Endodermal cell (in vitro differentiated cells): Measurements from ENCODE around the gene FN1. TPM values are rescaled to one million over a fixed set of nuclear protein-coding genes. Genes with fewer than 3 reads are reported as not detected.

Experiments
- DNase-seq: peaks from one replicate; pipeline ENCODE4 v3.0.0-alpha.2; 2017
- H3K27ac ChIP-seq: 2 replicates; pipeline ENCODE4 v1.5.1; 2013; ENCODE audit warnings: mild to moderate bottlenecking, low read depth, low read length, moderate library complexity
- H3K27me3 ChIP-seq: 2 replicates; pipeline ENCODE4 v1.6.1; 2013; ENCODE audit warnings: mild to moderate bottlenecking, low read length, moderate library complexity; ENCODE audit not compliant: insufficient read depth, control insufficient read depth, poor library complexity, severe bottlenecking
- H3K36me3 ChIP-seq: 2 replicates; pipeline ENCODE4 v1.7.0; 2013; ENCODE audit warnings: mild to moderate bottlenecking, low read length, moderate library complexity; ENCODE audit not compliant: control insufficient read depth, insufficient read depth
- H3K4me1 ChIP-seq: one replicate; pipeline ENCODE4 v1.7.0; 2013; ENCODE audit warnings: low read length; ENCODE audit not compliant: control insufficient read depth, insufficient read depth
- H3K4me3 ChIP-seq: 2 replicates; pipeline ENCODE4 v1.5.1; 2013; ENCODE audit warnings: mild to moderate bottlenecking, low read length, moderate library complexity
- H3K9ac ChIP-seq: 2 replicates; pipeline ENCODE4 v1.6.1; 2013; ENCODE audit warnings: mild to moderate bottlenecking, low read length, moderate library complexity; ENCODE audit not compliant: poor library complexity, severe bottlenecking; ENCODE audit errors: extremely low read depth
- H3K9me3 ChIP-seq: 2 replicates; pipeline ENCODE4 v1.6.1; 2013; ENCODE audit warnings: mild to moderate bottlenecking, low read length, moderate library complexity; ENCODE audit not compliant: control insufficient read depth
- H3K27ac Mint-ChIP-seq: 2 replicates; pipeline ENCODE4 v1.8.0; 2020; ENCODE audit warnings: mixed read lengths
- H3K27me3 Mint-ChIP-seq: 2 replicates; pipeline ENCODE4 v1.8.0; 2021; ENCODE audit warnings: mild to moderate bottlenecking, mixed read lengths; ENCODE audit not compliant: insufficient read depth
- H3K36me3 Mint-ChIP-seq: 2 replicates; pipeline ENCODE4 v1.8.0; 2020; ENCODE audit warnings: low read depth, mixed read lengths
- H3K4me1 Mint-ChIP-seq: 2 replicates; pipeline ENCODE4 v1.8.0; 2020; ENCODE audit warnings: mixed read lengths
- H3K4me3 Mint-ChIP-seq: 2 replicates; pipeline ENCODE4 v1.8.0; 2020; ENCODE audit warnings: mild to moderate bottlenecking, moderate library complexity, mixed read lengths
- H3K9me3 Mint-ChIP-seq: 2 replicates; pipeline ENCODE4 v1.8.0; 2020; ENCODE audit warnings: mild to moderate bottlenecking, mixed read lengths
- WGBS, 2 experiments: methylation state at CpG; one replicate each; pipeline versions ENCODE4 v1.1.5 to v1.1.7; 2013; ENCODE audit warnings: missing lambda C conversion rate in 2 of 2, mixed read lengths in 1 of 2; ENCODE audit not compliant: insufficient coverage in 1 of 2, insufficient read length in 1 of 2; 5-methylcytosine and 5-hydroxymethylcytosine counted together
- total RNA-seq, 2 donors: library from RNA; stranded (reverse); fragmentation: NEBNext Ultra II Directional in 1 of 2; extraction: Animal tissue kit (Norgen Biotek cat#: 25700) in 1 of 2; gene quantifications; 2 replicates in 1 of 2; 3 replicates in 1 of 2; pipeline ENCODE4 v1.2.1, GENCODE V29; 2021
- TF ChIP-seq, protein P1 (sequence below): fragments of 200-600 bp; sonication (generic); conservative IDR thresholded peaks from 2 replicates; pipeline ENCODE4 v1.5.0; 2021; ENCODE audit warnings: antibody characterized with exemption, mild to moderate bottlenecking

The FN1 gene
- total RNA-seq, 2 donors from 2014 or later = 2,721 to 2,960 TPM

GRCh38 chr2:215338883-215339679 lies 96.8 kb downstream of the FN1 start:
- no peaks in the 10 kb centered on the region for H3K27me3 ChIP-seq
- H3K4me1 ChIP-seq = no peaks in the 10 kb centered on the region
- TF ChIP-seq, protein P1, sequence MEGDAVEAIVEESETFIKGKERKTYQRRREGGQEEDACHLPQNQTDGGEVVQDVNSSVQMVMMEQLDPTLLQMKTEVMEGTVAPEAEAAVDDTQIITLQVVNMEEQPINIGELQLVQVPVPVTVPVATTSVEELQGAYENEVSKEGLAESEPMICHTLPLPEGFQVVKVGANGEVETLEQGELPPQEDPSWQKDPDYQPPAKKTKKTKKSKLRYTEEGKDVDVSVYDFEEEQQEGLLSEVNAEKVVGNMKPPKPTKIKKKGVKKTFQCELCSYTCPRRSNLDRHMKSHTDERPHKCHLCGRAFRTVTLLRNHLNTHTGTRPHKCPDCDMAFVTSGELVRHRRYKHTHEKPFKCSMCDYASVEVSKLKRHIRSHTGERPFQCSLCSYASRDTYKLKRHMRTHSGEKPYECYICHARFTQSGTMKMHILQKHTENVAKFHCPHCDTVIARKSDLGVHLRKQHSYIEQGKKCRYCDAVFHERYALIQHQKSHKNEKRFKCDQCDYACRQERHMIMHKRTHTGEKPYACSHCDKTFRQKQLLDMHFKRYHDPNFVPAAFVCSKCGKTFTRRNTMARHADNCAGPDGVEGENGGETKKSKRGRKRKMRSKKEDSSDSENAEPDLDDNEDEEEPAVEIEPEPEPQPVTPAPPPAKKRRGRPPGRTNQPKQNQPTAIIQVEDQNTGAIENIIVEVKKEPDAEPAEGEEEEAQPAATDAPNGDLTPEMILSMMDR = no peak
- DNase-seq = no peak
- H3K36me3 ChIP-seq = peaks cover 89% of the 10 kb centered on the region
- Mint-ChIP-seq H3K4me1 (no peaks in the 10 kb centered on the region), H3K27me3 (no peaks in the 10 kb centered on the region), H3K27ac (no peak overlapping the region), H3K9me3 (no peaks in the 10 kb centered on the region), H3K4me3 (no peak overlapping the region), H3K36me3 (peaks cover 93% of the 10 kb centered on the region)
- no peaks in the 10 kb centered on the region for H3K9me3 ChIP-seq
- 96% methylated on average over 4 to 7 of the region's 7 CpGs for WGBS, 2 experiments
- no peak overlapping the region for H3K9ac ChIP-seq
- no peak overlapping the region for H3K27ac ChIP-seq
- no peak overlapping the region for H3K4me3 ChIP-seq

DNA sequence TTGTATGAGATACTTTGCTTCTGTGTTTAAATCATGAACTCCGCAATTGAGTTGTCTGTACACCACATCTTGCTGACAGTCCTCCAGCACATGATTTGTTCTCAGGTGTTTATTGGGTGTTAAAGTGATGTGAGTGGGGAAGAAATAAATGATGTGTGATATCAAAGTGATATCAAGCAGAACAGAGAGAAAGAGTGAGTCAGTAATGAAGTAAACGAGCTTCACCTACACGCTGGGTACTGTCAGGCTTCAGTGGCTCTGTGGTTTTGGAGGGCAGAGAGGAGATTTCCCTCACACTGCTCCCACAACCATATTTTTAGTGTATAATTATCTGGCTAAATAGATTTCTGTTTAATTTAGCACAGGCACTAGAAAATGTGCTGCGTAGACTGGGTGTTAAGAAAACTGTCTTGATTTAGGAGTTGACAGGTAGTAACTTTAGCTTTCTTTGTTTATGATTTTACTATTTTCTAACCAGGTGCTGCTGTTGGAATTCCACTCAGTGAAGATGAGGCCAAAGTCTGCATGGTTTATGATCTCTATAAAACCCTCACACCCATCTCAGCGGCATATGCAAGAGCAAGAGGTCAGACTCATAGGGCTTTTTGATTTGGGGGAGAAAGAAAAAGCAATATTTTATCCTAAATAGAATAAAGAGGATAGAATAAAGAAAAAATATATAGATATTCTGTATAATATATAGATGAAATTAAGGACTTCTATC lies 102.8 kb downstream of the FN1 start:
- H3K4me3 ChIP-seq = no peak overlapping the region
- TF ChIP-seq, protein P1 = no peak
- Mint-ChIP-seq H3K9me3 (no peaks in the 10 kb centered on the region), H3K36me3 (peaks cover 79% of the 10 kb centered on the region), H3K4me1 (peaks cover 4% of the 10 kb centered on the region), H3K27ac (no peak overlapping the region), H3K4me3 (no peak overlapping the region), H3K27me3 (no peaks in the 10 kb centered on the region)
- no peaks in the 10 kb centered on the region for H3K9me3 ChIP-seq
- H3K4me1 ChIP-seq = no peaks in the 10 kb centered on the region
- H3K27ac ChIP-seq = no peak overlapping the region
- no peaks in the 10 kb centered on the region for H3K27me3 ChIP-seq
- no peak overlapping the region for H3K9ac ChIP-seq
- H3K36me3 ChIP-seq = peaks cover 85% of the 10 kb centered on the region
- DNase-seq = no peak
- WGBS, 2 experiments = 97 to 100% methylated on average over 1 to 5 of the region's 5 CpGs

DNA sequence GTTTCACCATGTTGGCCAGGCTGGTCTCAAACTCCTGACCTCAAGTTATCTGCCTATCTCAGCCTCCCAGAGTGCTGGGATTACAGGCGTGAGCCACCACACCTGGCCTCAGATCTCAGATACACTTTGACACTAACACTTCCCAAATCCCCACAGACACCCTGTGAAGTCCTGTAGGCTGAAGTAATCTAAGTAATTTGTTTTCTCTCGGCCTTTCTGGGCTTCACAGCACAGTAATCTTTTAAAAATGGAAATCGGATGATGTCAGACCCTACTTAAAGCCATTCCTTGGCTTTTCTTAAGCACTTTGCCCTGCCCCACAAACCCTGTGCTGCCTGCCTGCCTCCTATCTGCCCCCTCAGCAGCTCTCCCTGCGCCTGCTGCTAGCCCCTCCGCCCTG lies 107.8 kb downstream of the FN1 start:
- TF ChIP-seq, protein P1 = no peak
- H3K9me3 ChIP-seq = peaks cover 6% of the 10 kb centered on the region
- peak; percentile 69 for DNase-seq
- H3K4me3 ChIP-seq = no peak overlapping the region
- peaks cover 71% of the 10 kb centered on the region for H3K36me3 ChIP-seq
- no peaks in the 10 kb centered on the region for H3K27me3 ChIP-seq
- Mint-ChIP-seq H3K36me3 (peaks cover 85% of the 10 kb centered on the region), H3K4me1 (peaks cover 10% of the 10 kb centered on the region), H3K27ac (peak overlapping the region; percentile 93), H3K4me3 (no peak overlapping the region), H3K27me3 (no peaks in the 10 kb centered on the region), H3K9me3 (peaks cover 4% of the 10 kb centered on the region)
- peak overlapping the region; percentile 61 for H3K9ac ChIP-seq
- WGBS, 2 experiments = 67 to 86% methylated on average over 4 to 5 of the region's 5 CpGs
- H3K27ac ChIP-seq = no peak overlapping the region
- H3K4me1 ChIP-seq = no peaks in the 10 kb centered on the region
